Epithelial cell of proximal tubule (primary cell): ENCODE measurements around the gene DMAC2L. TPM values are rescaled to one million over a fixed set of nuclear protein-coding genes. Genes with fewer than 3 reads are reported as not detected.

Experiments
- DNase-seq: peaks from one replicate; pipeline ENCODE4 v3.0.0-alpha.2; 2011; ENCODE audit warnings: low read depth
- H3K4me3 ChIP-seq: 2 replicates; pipeline ENCODE4 v1.5.1; 2011; ENCODE audit warnings: low read depth, mild to moderate bottlenecking, low read length
- total RNA-seq: library from RNA; depleted of rRNA; stranded (reverse); fragments of >200 nt; gene quantifications from 2 replicates; pipeline ENCODE4 v1.2.3, GENCODE V29; 2015
- TF ChIP-seq, protein P1 (sequence below): conservative IDR thresholded peaks from 2 replicates; pipeline ENCODE4 v1.5.1; 2012; ENCODE audit warnings: low read depth, mild to moderate bottlenecking, low read length

The DMAC2L gene
- total RNA-seq, 1 donor from 2014 or later = 5.4 TPM

- H3K4me3 ChIP-seq = no peak overlapping the region
- TF ChIP-seq, protein P1, sequence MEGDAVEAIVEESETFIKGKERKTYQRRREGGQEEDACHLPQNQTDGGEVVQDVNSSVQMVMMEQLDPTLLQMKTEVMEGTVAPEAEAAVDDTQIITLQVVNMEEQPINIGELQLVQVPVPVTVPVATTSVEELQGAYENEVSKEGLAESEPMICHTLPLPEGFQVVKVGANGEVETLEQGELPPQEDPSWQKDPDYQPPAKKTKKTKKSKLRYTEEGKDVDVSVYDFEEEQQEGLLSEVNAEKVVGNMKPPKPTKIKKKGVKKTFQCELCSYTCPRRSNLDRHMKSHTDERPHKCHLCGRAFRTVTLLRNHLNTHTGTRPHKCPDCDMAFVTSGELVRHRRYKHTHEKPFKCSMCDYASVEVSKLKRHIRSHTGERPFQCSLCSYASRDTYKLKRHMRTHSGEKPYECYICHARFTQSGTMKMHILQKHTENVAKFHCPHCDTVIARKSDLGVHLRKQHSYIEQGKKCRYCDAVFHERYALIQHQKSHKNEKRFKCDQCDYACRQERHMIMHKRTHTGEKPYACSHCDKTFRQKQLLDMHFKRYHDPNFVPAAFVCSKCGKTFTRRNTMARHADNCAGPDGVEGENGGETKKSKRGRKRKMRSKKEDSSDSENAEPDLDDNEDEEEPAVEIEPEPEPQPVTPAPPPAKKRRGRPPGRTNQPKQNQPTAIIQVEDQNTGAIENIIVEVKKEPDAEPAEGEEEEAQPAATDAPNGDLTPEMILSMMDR = no peak
- no peak for DNase-seq
Measured at GRCh38 chr14:50344116-50344775, 32.1 kb downstream of the DMAC2L start.

- no peak for DNase-seq
- TF ChIP-seq, protein P1 = no peak
- no peak overlapping the region for H3K4me3 ChIP-seq
Measured at GRCh38 chr14:50344876-50345563, 32.9 kb downstream of the DMAC2L start.

DNA sequence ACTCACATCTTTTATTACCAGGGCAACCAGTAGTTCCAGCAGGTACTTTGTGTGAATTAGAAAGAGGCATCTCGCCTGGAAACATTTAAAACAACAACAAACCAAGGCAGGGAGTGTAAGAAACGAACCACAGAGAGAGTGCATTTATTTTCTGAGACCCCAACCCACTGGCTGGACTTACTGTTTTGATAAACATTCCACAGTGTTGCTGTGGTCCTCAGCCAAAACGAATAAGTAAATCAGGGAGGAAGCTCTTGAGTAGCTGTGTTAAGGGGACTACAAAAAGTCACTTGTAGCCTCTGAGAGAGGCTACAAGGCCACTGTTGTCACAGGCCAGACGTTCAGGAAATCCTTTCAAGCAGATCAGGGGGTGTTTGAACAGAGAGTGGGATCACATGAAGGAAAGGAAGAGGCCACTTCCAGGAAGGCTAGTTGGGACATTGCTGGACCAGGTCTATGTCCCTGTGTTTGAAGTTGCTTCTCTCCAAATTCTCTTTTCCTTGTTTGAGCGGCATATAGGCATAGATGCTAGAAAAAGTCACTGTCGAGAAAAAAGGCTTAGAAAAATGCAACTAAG, 33.8 kb downstream of the DMAC2L start:
- H3K4me3 ChIP-seq = no peak overlapping the region

DNA sequence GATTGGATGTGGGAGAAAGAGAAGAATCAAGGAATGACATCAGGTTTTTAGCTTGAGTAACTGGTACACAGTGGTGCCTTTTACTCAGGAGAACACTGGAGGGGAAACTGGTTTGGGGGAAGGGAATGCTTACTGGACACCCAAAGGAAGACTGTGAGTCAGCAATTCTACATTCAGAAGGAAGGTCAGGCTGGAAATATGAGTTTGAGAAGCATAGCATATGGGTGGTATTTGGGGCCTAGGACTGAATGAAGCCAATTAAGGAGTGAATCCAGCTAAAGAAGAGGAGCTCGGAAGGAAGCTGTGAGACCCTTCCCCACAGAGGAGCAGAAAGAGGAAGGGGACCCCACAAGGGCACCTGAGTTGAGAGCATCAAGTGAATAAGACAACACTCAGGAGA, 35.4 kb downstream of the DMAC2L start:
- TF ChIP-seq, protein P1 = no peak
- no peak overlapping the region for H3K4me3 ChIP-seq
- no peak for DNase-seq

More for the DNA sequence above, 33.8 kb downstream of the DMAC2L start:
- TF ChIP-seq, protein P1 = no peak
- DNase-seq = no peak

DNA sequence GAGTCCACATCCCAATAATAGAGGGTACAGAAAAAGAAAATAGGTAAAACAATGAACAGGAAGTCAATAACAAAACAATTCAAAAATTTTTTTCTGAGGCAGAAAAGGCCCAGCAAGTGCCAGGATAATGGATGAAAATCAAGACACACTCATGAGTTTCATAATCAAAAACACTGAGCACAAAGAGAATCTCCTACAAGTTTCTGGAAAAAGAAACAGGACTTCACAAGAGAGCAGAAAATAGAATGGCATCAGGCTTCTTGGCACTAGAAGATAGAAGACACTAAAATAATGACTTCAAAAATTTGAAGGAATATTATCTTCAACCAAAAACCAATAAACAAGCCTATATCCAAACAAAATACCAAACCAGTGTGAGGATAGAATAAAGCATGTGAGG, 36.8 kb downstream of the DMAC2L start:
- DNase-seq = no peak
- no peak overlapping the region for H3K4me3 ChIP-seq
- TF ChIP-seq, protein P1 = no peak

GRCh38 chr14:50350975-50351374, 38.9 kb downstream of the DMAC2L start:
- no peak overlapping the region for H3K4me3 ChIP-seq
- TF ChIP-seq, protein P1 = no peak
- DNase-seq = no peak
